Stimulated activated CD4-positive, alpha-beta T cell treated with anti-CD3 and anti-CD28 coated beads, Interleukin-4, amount 100 ng/mL, for 4 hours (primary cell): ENCODE measurements around the gene AGXT.

ENCODE experiments used
- DNase-seq, 2 experiments: peaks; one replicate each; pipeline ENCODE4 v3.0.0-alpha.2; 2020

The AGXT gene

GRCh38 chr2:240869956-240870875 lies 1.6 kb downstream of the AGXT start:
- no peak for DNase-seq

- DNase-seq = no peak
Observed at GRCh38 chr2:240871071-240871958, 2.7 kb downstream of the AGXT start.

GRCh38 chr2:240872317-240873097 lies 3.9 kb downstream of the AGXT start:
- DNase-seq = no peak

- DNase-seq = no peak
Observed at GRCh38 chr2:240873098-240873788, 4.6 kb downstream of the AGXT start.

- no peak for DNase-seq
Observed at GRCh38 chr2:240873805-240874714, 5.4 kb downstream of the AGXT start.

GRCh38 chr2:240874715-240875227 lies 6.1 kb downstream of the AGXT start:
- no peak for DNase-seq

GRCh38 chr2:240875228-240876034 lies 6.8 kb downstream of the AGXT start:
- no peak for DNase-seq

GRCh38 chr2:240876035-240876474 lies 7.4 kb downstream of the AGXT start:
- no peak for DNase-seq

- DNase-seq = no peak
Observed at GRCh38 chr2:240876475-240877251, 8.0 kb downstream of the AGXT start.

- no peak for DNase-seq
Observed at GRCh38 chr2:240877460-240878340, 9.1 kb downstream of the AGXT start.

- no peak for DNase-seq
Observed at GRCh38 chr2:240878341-240878936, 9.8 kb downstream of the AGXT start.

- DNase-seq = no peak
Observed at GRCh38 chr2:240879105-240879504, 10.5 kb downstream of the AGXT start.

GRCh38 chr2:240881913-240882312 lies 13.3 kb downstream of the AGXT start:
- no peak for DNase-seq

- no peak for DNase-seq
Observed at GRCh38 chr2:240884221-240884620, 15.6 kb downstream of the AGXT start.

GRCh38 chr2:240884745-240885144 lies 16.1 kb downstream of the AGXT start:
- no peak for DNase-seq

GRCh38 chr2:240885566-240885965 lies 16.9 kb downstream of the AGXT start:
- DNase-seq = no peak

- DNase-seq = no peak
Observed at GRCh38 chr2:240886023-240886565, 17.5 kb downstream of the AGXT start.
